ENCODE measurements around the gene ESRRG. TPM values are rescaled to one million over a fixed set of nuclear protein-coding genes. Genes with fewer than 3 reads are reported as not detected.

The ESRRG gene
- total and polyA plus RNA-seq, 12 donors: 3.8 to 49.5 (median 35.9) TPM

GRCh38 chr1:216500273-216500967 is 222.8 kb downstream of the ESRRG start:
- Histone ChIP-seq H3K27ac (no peak overlapping the region), H3K36me3 (peaks cover 0 to 4% (median 0%) of the 10 kb centered on the region in 9 donors), H3K4me1 (peaks cover 0 to 6% (median 0%) of the 10 kb centered on the region in 9 donors), H3K4me3 (no peak overlapping the region), H3K27me3 (no peaks in the 10 kb centered on the region), H3K9me3 (no peaks in the 10 kb centered on the region)
- no peak for DNase-seq
- intact Hi-C loops (cut with DNase I): no loop called here
- ATAC-seq: no peak
- TF ChIP-seq, protein P1, sequence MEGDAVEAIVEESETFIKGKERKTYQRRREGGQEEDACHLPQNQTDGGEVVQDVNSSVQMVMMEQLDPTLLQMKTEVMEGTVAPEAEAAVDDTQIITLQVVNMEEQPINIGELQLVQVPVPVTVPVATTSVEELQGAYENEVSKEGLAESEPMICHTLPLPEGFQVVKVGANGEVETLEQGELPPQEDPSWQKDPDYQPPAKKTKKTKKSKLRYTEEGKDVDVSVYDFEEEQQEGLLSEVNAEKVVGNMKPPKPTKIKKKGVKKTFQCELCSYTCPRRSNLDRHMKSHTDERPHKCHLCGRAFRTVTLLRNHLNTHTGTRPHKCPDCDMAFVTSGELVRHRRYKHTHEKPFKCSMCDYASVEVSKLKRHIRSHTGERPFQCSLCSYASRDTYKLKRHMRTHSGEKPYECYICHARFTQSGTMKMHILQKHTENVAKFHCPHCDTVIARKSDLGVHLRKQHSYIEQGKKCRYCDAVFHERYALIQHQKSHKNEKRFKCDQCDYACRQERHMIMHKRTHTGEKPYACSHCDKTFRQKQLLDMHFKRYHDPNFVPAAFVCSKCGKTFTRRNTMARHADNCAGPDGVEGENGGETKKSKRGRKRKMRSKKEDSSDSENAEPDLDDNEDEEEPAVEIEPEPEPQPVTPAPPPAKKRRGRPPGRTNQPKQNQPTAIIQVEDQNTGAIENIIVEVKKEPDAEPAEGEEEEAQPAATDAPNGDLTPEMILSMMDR (IDR thresholded peaks at IDR 0.05): no peak
- 79 to 87% methylated on average over 3 of the region's 3 CpGs for WGBS, 2 donors

DNA sequence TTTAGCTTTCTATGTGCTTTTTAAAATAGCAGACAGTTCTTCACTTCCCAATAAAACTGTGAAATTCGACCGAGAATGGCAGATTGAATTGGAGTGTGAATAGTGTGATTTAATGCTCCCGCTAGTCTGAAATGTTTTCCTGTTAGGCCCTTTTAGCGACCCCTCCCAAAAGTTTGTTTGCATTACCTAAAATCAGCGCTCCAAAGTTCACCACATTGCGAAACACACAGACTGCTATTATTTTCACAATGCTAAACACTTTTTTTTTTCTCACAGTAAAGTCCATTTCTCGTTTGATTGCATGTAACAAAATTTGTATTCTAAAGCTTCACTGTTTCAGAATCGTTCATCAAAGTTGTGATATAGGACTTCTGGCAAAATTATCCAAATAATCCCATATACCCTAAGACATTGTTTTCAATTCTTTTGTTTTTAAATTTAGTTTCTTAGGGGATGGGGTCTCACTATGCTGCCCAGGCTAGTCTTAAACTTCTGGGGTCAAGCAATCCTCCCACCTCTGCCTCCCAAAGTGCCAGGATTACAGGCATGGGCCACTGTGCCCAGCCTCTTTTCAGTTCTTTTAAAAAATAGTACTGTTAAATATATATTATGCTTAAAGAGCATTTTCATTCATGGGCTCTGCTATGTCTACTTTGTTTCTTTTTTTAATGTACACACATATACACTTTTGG is 223.5 kb downstream of the ESRRG start:
- Histone ChIP-seq H3K4me1 (peaks cover 0 to 6% (median 0%) of the 10 kb centered on the region in 9 donors), H3K9me3 (peaks cover 0 to 2% (median 0%) of the 10 kb centered on the region in 11 donors), H3K27ac (no peak overlapping the region), H3K36me3 (no peaks in the 10 kb centered on the region), H3K27me3 (no peaks in the 10 kb centered on the region), H3K4me3 (no peak overlapping the region)
- ATAC-seq: no peak
- DNase-seq: no peak
- TF ChIP-seq, protein P1 (IDR thresholded peaks at IDR 0.05): no peak
- 81 to 85% methylated on average over 8 of the region's 8 CpGs for WGBS, 2 donors
- intact Hi-C loops (cut with DNase I): no loop called here

DNA sequence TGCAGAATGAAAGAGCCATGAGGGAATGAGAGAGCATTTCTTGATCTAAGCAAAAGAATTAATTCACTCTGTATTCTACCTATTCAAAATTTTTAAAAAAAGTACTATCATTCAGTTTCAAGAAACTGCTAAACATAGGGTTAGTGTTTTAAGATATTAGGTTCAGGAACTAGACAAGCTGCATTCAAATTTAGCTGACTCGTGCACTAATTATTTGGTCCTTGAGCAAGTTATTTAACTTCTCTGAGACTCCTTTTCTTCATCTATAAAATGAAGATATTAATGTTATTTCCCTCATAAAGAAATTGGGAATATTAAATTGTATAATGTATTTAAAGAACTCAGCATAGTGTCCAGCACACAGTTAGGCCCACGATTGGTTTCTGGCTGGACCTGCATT is 225.0 kb downstream of the ESRRG start:
- TF ChIP-seq, protein P1 (IDR thresholded peaks at IDR 0.05): no peak
- Histone ChIP-seq H3K36me3 (no peaks in the 10 kb centered on the region), H3K4me3 (no peak overlapping the region), H3K27me3 (no peaks in the 10 kb centered on the region), H3K27ac (no peak overlapping the region), H3K4me1 (peaks cover 0 to 6% (median 0%) of the 10 kb centered on the region in 9 donors), H3K9me3 (peaks cover 0 to 12% (median 0%) of the 10 kb centered on the region in 11 donors)
- 84 to 92% methylated on average over 2 of the region's 2 CpGs for WGBS, 2 donors
- no peak for ATAC-seq
- no peak for DNase-seq
- intact Hi-C loops (cut with DNase I): no loop called here

GRCh38 chr1:216485042-216485441 is 238.2 kb downstream of the ESRRG start:
- Histone ChIP-seq H3K9me3 (no peaks in the 10 kb centered on the region), H3K27me3 (no peaks in the 10 kb centered on the region), H3K36me3 (no peaks in the 10 kb centered on the region), H3K4me1 (no peaks in the 10 kb centered on the region), H3K27ac (no peak overlapping the region), H3K4me3 (no peak overlapping the region)
- ATAC-seq (no peak), DNase-seq (no peak)
- intact Hi-C loops (cut with DNase I): no loop called here
- 71 to 83% methylated on average over 1 of the region's 1 CpG for WGBS, 2 donors
- TF ChIP-seq, protein P1 (IDR thresholded peaks at IDR 0.05): no peak
